A673 (cell line): ENCODE data around the gene BSCL2.

Source experiments
- EZH2 ChIP-seq: fragments of 200-600 bp; sonication (generic); IDR thresholded peaks from 2 replicates; pipeline ENCODE4 v1.6.1; 2017; ENCODE audit warnings: borderline replicate concordance, low read depth, mild to moderate bottlenecking, mixed read lengths, antibody characterized with exemption, low read length; ENCODE audit not compliant: poor library complexity, severe bottlenecking
- TF ChIP-seq, protein P1 (sequence below): fragments of 300-800, 200-600 bp; sonication (generic); conservative IDR thresholded peaks from 2 replicates; pipeline ENCODE4 v1.5.1; 2017; ENCODE audit warnings: low read depth, mild to moderate bottlenecking, antibody characterized with exemption, low read length, moderate library complexity, mixed read lengths

DNA sequence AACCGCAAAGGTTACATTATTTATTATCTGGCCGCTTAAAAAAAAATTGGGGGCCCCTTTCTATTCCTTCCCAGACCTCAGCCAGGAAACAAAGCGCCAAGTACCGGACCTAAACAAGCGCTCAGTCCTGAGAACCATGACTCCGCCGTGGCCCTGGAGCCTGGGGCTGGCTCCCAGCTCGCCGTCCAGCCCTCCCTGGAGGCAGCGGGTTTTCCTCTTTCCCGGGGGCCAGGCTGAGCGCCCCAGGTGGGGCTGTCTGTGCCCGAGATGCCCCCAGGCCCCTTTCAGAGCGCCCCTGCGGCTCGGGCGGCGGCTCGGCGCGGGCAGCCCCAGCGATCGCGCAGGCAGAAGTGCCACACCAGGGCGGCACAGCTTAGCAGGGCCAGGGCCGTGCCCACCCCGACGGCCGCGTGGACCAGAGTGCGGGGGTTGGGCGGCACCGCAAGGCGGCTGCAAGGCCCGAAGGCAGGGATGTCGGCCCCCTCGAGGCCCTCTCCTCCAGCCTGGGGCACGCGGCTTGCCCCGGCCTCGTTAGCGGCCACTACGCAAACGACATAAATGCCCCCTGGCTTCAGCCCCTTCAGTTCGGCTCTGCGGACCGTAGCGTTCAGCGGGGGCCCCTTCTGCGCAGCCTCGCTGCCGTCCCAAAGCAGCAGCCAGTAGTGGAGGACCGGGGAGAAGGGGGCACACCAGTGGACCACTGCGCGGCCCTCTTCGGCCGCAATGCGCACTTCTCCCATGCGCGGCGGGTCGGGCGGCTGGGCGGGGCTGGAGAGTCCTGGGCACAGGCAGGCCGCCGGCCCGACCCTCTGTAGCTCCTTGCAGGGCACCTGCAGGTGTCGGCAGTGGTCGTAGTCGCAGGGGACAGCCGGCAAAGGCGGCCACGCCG, 19.5 kb downstream of the BSCL2 start:
- TF ChIP-seq, protein P1, sequence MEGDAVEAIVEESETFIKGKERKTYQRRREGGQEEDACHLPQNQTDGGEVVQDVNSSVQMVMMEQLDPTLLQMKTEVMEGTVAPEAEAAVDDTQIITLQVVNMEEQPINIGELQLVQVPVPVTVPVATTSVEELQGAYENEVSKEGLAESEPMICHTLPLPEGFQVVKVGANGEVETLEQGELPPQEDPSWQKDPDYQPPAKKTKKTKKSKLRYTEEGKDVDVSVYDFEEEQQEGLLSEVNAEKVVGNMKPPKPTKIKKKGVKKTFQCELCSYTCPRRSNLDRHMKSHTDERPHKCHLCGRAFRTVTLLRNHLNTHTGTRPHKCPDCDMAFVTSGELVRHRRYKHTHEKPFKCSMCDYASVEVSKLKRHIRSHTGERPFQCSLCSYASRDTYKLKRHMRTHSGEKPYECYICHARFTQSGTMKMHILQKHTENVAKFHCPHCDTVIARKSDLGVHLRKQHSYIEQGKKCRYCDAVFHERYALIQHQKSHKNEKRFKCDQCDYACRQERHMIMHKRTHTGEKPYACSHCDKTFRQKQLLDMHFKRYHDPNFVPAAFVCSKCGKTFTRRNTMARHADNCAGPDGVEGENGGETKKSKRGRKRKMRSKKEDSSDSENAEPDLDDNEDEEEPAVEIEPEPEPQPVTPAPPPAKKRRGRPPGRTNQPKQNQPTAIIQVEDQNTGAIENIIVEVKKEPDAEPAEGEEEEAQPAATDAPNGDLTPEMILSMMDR, result no peak
- no peak for TF ChIP-seq EZH2
